Activated T-cell treated with anti-CD3 and anti-CD28 coated beads for 4 hours (primary cell): ENCODE data around the gene UAP1.

Experiments used
- DNase-seq: peaks from one replicate; pipeline ENCODE4 v3.0.0-alpha.2; 2020

Gene UAP1

DNA sequence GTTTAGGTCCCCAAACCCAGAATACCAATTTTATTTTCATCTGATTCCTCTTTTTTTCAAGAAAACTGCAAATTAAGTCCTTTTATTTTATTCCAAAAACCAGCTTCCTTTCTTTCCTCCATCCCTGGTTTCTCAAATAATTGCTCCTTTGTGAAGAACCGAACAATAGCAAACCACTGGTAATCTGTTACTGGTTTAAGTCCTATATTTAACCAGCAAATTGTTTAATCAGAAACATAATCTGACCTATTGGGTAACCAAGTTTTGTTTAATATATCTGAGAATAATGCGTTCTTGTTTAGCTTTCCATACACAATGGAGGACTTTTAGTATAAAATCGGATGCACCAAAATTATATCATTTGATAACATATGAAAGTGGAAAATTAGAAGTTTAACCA, 57.6 kb downstream of the UAP1 start:
- DNase-seq, result no peak

DNA sequence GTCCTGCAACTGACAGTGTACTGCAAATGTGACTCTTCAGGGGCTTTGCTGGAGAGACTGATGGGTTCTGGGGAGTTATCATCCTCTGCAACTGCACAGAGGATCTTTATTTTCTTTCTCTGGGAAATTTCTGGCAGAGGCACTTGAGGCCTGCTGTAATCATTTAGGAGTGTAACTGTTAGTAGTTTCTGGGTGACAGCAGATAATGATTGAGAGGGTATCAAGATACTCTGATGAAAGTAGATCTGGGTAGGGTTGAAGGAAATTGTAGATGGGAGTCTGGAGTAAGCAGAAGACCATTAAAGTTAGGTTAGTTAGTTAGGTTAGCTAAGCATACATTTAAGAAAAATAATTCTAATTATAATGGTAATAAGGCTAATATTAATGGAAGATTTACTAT, 59.7 kb downstream of the UAP1 start:
- DNase-seq, result no peak

DNA sequence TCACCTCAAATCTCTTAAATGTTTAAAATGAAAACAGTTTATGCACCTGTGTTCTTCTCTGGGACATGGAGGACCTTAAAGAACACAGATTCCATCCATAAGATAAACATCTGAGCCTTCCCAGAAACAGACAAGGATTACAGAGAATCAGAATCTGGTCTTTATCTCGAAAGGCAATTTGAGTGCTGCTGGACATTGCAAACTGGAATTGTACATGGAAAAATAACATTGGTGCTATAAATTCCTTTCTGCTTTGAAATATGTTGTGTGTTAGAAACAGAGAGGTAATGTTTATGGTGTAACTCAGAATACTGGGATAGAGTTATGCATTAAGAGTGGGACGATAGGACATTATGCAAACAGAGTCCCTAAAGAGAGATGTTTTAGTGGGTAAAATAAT, 64.2 kb downstream of the UAP1 start:
- DNase-seq, result no peak

DNA sequence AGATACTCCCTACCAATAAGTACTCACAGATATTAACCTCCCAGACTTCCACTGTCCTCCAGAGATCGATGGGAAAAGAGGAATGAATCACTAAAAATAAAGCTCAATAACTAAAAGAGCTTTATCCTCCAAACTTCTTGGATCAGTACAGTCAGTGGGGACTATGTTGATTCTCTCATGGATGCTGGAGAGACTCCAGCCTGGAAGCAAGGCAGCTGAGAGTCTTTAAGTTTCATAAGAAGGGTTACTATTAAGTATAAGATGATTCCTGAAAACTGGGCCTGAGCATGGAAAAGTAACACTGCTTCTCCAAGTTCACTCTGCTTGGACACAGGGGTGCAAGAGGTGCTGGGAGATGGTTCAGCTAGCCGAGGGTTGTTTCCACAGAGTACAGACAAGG, 64.6 kb downstream of the UAP1 start:
- no peak for DNase-seq

DNA sequence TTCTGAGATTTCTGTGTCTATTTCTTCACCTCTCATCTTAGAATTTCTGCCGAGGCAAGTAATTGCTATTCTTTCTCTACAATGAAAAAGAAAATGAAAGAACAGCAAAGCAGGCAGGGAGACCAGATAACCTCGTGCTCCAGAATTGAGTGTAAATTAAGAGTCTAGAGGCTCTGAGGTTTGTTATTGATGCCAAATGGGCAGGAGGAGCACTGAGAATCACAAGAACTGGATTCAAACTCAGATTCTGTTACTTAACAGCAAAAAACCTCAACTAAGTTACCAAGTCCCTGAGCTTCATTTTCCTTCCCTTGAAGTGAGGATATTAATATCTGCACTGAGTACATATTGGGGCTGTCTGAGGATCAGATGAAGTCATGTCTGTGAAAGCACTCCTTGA, 65.2 kb downstream of the UAP1 start:
- no peak for DNase-seq

DNA sequence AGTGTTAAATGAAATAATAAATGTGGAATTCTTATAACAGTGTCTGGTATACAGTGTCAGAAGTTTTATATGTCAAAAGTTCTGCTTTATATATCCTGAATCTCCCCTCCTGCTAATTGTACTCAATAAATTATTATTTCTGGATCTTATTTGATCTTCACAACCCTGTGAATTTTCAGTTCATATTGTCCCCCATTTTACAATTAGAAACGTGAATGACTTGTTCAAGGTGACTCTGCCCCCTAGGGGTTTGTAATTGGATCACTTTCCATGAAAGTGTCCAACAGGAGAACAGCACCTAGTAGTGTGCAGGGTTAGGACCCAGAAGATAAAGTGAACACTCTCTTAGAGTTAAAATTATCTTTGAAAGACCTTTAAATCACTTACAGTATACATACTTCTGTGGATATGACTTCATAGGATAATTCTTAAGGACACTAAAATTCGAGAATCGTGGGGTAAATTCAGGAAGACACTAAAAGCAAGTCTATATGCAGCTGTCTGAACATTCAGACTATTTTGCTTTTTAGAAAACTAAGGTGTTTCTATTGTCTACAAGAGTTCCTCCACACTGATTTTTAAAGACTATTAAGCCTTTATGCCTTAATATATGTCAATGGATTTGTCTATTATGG, 66.3 kb downstream of the UAP1 start:
- no peak for DNase-seq

DNA sequence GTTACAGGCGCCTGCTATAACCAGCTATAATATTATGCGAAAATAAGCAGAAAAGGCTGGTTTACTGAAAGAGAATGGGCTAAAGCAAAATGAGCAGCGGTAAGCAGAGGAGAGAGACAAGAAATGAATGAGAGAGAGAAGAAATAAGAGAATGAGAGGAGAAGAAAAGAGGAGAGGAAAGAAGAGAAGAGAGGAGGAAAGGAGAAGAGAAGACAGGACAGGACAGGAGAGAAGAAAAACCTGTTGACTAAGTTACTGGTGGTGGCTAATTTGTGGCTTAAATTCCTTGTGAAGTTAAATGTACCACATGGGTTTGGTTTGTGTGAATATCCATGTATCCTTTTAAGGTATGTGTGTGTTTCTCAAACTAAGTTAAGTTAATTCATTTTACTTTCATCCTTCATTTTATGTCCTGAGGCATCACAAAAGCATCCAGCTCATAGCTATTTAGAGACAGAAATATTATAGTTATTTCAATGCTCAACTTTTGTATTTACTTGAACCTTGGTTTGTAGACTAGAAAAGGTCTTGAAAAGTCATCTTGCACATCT, 67.6 kb downstream of the UAP1 start:
- DNase-seq, result no peak

DNA sequence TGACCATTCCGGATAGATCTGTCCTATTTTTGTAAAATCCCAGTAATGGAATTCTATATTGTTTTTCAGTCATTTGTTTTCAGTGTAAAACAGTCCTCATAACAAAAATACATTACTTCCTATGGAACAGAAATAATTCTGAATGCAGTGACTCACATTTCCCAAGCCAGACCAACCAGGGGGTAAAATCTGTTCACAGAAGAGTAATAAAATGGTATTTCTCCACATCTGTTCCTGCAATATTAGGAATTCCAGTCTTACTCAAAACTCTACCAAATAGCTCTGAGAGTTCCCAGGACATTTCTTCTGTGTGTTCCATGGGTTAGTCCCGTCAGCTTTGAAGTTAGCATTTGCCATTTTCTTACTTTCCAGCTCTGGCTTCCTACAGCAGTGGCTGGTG, 68.1 kb downstream of the UAP1 start:
- DNase-seq, result no peak

DNA sequence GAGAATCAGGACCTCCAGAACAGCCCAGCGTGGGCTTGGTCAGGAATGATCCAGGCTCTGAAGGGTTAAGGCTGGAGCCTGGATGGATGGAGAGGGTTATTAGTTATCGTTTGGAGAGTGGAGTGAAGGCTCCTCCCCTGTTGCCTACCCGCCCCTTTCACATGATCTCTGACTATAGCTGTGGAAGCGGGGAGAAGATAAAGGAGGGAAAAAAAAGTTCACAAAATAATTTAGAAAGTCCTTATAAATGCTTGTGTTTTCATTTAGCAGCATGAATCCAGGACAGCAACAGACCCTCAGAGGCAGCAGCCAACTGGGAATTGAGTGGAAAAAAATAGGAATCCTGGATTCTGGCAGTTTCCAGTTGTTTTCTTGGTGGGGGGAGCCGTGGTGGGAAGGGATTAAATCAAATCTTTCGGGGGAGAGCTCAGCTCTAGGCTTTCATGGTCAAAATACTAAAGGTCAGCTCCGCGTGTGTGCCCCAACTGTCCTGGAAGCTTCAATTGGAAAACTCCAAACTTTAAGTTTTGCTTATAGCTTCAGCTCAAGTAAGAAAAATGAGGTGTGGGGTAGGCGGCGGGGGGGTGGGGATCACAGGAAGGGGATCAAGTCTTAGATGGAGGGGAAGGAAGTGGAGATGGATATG, 70.1 kb downstream of the UAP1 start:
- no peak for DNase-seq

DNA sequence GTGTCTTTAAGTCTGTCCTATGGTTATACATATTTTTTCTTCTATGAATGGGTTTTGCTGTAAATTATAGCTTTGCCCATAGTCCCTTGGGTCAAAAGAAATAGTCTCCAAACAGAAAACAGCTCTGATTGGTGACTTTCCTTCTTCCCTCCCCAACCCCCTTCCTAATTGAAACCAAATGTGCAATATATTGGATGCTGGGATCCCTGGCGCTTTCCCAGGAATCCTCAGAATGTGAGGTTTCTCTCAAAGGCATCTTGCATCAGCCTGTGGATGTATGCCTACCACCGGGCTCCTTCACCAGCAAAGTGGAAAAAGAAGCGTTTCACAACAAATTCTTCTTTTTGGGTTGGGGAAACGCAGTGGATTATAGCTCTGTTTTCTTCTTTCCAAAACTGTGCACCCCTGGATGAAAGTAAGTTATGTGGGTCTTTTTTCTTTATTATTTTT, 70.7 kb downstream of the UAP1 start, which contains the start of gene DDR2:
Gene DDR2 (plus strand): TSS at position 248 of the 450 bp plus-strand sequence. CDS start 86,600 bp downstream, outside the sequence.
- DNase-seq, result no peak

DNA sequence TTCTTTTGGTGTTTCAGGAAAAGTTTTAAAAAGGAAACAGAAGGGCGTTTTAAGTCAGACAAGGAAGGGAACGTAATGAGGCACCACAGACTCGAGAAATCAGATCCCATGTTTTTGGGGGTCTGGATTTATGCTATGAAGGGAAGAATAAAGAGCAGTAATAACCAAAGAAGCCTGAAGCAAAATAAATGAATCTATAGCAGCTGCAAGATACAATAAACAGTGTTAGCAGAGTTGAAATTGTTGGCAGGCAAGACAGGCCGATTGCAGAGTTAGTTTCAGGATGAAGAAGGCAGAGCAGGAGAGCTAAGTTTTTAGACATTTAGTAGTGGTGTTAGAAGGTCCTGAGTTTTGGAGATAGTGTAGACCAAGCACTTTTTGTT, 71.2 kb downstream of the UAP1 start:
- no peak for DNase-seq

DNA sequence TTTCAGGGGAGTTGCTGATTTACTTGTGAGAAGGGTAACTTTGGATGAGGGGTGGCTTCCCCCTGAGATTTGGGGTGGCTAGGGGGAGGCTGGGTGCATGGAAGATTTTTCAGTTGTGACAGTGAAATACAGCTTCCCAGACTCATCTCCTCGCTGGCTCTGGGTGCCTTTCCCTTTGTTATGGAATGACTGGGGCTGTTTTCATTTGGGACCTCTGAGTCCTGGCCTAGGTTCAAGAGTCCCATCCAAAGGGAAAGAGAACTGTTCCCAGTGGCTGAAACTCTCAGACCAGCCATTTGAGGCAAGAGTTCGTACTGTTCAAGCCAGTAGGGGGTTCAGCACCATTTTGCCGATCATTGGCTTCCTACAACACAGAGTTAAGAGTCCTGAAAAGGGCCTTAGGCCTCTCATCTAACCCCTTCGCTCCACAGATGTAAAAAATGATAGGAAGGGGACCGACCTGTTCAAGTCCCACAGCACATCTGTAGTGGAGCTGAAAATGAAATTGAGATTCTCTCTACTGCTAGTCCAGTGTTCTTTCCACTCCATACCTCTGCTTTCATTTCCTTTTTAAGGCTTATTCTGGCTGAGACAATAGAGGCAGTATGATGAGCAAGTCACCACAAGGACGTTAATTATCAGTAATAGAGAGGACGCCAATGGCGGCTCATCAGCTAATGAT, 71.7 kb downstream of the UAP1 start:
- no peak for DNase-seq

DNA sequence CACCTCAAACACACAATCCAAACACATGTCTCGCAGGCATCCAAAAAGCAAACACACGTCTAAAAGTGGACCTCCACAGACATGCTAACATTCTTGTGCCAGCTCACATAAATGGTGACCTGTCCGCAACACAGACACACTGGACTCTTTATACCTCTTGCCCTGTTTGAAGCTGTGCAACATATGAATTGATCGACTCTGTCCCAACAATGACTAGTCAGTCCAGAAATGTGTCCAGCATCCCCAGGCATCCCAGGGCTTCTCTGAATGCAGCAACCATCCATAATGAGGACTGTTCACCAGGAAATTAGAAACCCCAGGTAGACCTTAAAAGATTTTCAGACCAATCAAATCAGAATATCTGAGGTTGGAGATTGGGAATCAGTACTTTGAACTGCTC, 73.9 kb downstream of the UAP1 start:
- no peak for DNase-seq

DNA sequence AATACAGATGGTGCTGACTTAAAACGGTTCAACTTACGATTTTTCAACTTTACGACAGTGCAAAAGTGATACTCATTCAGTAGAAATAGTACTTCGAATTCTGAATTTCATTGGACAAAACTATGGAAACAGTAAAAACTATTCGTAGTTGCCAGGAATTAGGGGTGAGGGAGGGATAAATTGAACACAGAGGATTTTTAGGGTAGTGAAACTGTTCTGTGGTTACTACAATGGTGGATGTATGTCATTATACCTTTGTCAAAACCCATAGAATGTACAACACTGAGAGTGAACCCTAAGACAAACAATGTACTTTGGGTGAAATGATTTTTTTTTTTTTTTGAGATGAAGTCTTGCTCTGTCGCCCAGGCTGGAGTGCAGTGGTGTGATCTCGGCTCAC, 78.2 kb downstream of the UAP1 start:
- no peak for DNase-seq

DNA sequence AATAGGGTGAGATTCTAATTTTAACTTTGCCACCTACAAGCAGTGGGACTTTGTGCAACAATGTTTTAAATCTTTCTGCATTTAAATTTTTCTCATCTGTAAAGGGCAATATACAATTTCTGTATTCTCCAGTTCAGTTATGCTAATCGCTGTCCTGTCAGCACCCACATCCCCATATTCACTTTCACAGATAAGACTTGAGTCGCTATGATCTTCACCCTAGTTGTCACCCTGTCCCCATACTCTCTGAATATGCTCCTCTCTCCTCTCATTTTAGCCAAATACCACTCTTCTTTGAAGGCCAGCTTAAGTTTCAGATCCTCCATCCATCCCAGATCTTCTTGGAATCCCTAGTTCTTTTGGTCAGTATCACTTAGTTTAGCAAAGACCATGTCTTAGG, 79.6 kb downstream of the UAP1 start:
- no peak for DNase-seq

DNA sequence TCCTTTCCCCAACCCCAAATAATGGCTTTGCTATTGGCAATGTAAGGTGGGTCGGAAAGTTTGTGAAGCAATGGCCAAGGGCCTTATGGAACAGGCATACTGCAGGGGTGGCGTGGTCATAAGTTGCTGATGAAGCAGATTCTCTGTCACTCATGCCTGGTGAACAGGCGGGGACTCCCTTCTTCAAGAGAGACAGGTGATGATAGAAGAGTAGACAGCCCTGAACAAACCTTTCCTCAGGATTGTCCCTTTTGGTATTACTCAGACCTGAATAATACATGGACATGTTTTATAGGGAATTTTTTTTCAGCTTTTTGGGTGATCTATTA, 83.4 kb downstream of the UAP1 start:
- no peak for DNase-seq

DNA sequence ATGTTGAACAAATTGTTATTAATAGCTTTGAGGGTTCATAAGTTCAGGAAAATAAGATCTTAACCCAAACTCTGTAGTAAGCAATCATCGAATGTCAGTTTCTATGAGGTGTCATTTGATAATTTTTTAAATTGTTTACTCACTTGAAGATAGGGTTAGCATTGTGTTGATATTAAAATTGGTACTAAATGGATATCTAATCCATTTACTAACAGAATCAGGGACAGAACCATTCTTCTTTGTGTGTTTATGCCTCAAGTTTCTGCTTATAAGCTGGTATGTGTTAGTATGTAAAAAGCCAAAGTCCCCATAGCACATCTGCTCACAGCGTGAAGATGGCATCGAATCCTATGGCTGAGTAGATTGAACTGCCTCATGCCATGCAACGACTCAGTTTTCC, 84.1 kb downstream of the UAP1 start:
- no peak for DNase-seq

DNA sequence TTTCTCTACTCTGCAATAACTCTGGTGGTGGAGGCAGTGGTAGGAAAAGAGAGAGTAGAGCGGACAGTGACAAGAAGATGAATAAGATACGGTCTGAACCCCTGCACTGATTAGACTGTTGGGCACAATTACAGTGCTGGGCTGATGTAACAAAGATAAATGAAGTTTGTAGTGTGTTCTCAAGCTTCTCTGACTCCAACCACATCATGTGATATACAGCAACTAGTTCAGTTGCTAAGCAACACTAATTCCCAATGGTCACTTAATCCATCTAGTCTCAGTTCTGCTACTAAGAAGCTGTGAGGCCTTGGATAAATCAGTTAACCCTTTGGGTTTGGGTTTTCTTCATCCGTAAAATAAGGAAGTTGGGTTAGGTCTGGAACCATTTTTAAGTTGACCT, 88.1 kb downstream of the UAP1 start:
- DNase-seq, result no peak
